Measurements from ENCODE around the gene CHST11.
"Not testable (repeated sequence)": the region's sequence is repeated elsewhere in the genome, so short reads cannot be mapped to it uniquely, and the experiment has no call there.

Gene CHST11

DNA sequence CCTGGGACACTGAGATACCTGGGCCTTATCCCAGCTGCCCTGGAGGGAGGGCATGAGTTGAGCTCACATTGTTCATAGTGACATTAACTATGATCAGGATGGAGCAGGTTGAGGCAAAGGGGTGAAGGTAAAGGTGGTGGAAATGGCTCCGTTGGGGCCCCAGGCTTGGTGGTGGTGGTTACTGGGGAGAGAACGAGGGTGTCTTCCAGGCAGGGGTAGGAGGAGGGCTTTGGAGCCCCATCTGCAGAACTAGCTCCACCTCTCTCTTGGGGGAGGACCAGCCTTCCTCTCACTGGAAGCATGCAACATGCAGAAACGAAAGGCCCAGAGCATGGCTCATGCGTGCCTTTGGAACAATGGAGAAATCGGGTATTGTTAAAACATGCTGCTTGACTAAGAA, 284.3 kb downstream of the CHST11 start:
- DNase-seq (ENCODE audit: low read depth) = no peak

GRCh38 chr12:104741497-104742367, 285.0 kb downstream of the CHST11 start:
- DNase-seq (ENCODE audit: low read depth) = no peak

DNA sequence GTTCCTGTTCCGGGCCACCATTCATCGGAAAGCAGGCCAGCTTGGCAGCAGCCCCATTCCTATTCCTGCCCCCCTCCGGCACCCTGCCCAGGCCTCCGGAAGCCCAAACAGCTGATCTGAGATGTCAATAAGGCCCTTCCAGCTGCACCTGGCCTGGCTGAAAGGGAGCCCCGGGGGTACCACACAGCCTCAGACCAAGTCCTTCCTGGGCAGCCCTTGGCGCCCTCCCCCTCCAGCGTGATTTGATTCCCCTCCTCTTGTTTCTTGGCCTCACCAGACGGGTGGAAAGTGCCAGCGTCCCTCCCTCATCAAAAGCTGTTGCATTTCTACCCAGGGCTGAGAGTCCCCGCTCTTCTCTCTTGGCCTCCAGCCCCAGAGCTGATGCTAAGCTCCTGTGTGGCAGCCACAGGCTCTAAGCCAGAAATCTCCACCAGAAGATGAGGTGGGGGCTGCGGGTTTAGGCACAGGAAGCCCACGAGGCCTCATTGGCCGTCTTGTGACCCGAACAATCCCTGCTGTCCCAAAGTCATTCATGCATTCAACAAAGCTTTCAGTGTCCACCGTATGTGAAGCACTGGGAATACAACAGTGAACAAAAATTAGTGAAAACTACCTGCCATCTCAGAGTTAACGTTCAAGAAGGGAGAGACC, 285.9 kb downstream of the CHST11 start:
- DNase-seq (ENCODE audit: low read depth) = no peak

DNA sequence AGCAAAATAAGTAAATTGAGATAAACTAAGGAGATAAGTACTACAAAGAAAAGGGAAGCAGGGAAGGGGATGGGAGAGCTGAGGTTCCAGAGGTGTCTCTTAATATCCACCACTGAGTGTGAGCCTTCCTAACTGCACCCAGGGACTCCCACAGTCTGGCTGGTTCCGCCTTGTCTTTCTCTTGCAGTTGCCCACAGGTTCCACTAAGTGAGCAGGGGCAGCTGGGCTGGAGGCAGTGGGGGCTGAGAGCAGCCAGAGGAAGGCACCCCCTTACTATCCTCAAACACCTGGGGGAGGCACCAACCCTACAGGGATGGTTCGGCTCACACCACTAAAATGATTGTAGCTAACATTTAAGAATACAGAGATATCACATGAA, 286.4 kb downstream of the CHST11 start:
- no peak for DNase-seq (ENCODE audit: low read depth)

GRCh38 chr12:104743753-104744548, 287.2 kb downstream of the CHST11 start:
- DNase-seq (ENCODE audit: low read depth) = not testable (repeated sequence)

- DNase-seq (ENCODE audit: low read depth) = no peak
Observed at GRCh38 chr12:104746467-104747088, 289.8 kb downstream of the CHST11 start.

GRCh38 chr12:104747330-104747729, 290.6 kb downstream of the CHST11 start:
- DNase-seq (ENCODE audit: low read depth) = no peak

DNA sequence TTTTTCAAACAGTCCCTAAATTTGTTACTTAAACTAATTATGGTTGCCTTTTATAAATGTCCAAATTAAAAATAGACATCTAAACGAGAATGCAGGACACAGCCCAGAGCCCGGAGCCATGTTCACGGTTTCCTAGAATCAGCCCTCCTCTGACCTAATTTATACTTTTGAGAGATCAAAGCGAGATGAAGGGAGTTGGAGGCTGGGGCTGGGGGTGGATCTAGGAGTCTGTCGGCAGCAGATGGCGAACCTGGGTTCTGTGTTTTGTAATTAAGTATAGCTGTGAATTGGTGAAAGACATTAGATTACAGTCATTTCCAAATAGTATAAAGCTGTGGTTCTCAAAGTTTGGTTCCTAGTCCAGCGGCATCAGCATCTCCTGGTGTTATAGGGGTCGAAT, 291.2 kb downstream of the CHST11 start:
- DNase-seq (ENCODE audit: low read depth) = no peak

GRCh38 chr12:104748356-104748755, 291.6 kb downstream of the CHST11 start:
- DNase-seq (ENCODE audit: low read depth) = no peak

GRCh38 chr12:104748790-104749189, 292.0 kb downstream of the CHST11 start:
- DNase-seq (ENCODE audit: low read depth) = no peak

GRCh38 chr12:104749545-104749944, 292.8 kb downstream of the CHST11 start:
- no peak for DNase-seq (ENCODE audit: low read depth)

DNA sequence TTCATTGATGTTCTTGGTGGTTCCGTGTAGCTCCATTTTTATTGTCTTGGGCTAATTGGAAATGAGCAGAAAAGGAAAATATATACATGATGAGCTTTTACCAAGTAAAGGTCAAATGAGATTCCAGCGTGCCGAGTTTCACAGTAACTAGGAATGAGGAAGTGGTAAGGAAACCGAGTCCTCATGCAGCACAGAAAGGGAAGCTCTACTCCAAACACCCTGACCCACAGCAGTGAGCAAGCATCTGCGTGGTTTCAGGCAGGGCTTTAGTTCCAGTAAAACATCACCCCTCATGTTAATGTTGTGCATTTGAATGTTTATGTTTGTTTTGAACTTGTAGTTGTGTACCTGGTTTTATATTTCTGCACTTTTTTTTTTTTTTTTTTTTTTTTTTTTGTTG, 293.3 kb downstream of the CHST11 start:
- DNase-seq (ENCODE audit: low read depth) = peak; percentile 30

- DNase-seq (ENCODE audit: low read depth) = no peak
Observed at GRCh38 chr12:104751120-104751519, 294.4 kb downstream of the CHST11 start.

- no peak for DNase-seq (ENCODE audit: low read depth)
Observed at GRCh38 chr12:104751594-104751993, 294.8 kb downstream of the CHST11 start.

DNA sequence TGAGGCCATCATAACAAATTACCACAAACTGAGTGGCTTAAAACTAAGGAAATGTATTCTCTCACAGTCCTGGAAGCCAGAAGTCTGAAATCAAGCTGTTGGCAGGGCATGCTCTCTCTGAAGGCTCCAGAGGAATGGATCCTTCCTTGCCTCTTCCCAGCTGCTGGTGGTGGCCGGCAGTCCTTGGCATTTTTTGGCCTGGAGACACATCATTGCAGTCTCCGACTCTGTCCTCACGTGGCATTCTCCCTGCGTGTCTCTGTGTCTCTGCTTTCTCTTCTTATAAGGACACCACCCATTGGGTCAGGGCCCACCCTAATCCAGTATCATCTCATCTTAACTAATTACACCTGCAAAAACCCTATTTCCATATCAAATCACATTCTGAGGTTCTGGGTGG, 295.3 kb downstream of the CHST11 start:
- DNase-seq (ENCODE audit: low read depth) = no peak

GRCh38 chr12:104752881-104753280, 296.1 kb downstream of the CHST11 start:
- DNase-seq (ENCODE audit: low read depth) = no peak

GRCh38 chr12:104756901-104757300, 300.2 kb downstream of the CHST11 start:
- DNase-seq (ENCODE audit: low read depth) = no peak

GRCh38 chr12:104758771-104759170, 302.0 kb downstream of the CHST11 start:
- DNase-seq (ENCODE audit: low read depth) = no peak

GRCh38 chr12:104761091-104761490, 304.3 kb downstream of the CHST11 start:
- no peak for DNase-seq (ENCODE audit: low read depth)

GRCh38 chr12:104761611-104762010, 304.9 kb downstream of the CHST11 start:
- no peak for DNase-seq (ENCODE audit: low read depth)

DNA sequence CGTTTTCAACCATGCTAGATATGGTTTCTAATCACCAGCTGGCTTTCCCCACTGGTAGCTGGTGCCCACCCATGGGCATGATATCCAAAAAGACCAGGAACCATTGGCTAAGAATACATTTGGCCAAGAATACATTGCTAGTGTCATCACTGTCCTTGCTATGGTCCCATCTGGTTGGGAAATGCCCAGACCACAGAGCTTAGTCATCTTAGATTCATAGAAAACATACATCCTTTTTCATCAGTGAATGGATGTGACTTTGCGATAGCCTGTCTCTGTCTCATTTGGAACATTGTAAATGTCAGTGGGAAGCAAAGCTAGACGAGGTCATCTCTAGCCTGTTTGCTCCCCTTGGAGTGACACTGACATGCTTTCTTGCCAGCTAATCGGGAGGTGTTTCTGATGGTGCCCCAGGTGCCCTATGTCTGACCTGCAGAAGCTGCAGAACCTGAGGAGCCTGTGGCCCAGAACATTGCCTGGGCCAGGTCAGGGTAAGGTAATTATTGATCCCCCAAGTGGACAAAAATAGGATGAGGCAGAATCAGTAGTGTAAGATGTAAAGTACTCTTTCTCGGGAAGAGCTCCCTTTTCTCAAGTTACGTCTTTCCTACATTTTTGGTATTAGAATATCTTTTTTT, 306.5 kb downstream of the CHST11 start:
- peak; percentile 35 for DNase-seq (ENCODE audit: low read depth)
